ENCODE measurements around the gene PKD2.

The PKD2 gene

DNA sequence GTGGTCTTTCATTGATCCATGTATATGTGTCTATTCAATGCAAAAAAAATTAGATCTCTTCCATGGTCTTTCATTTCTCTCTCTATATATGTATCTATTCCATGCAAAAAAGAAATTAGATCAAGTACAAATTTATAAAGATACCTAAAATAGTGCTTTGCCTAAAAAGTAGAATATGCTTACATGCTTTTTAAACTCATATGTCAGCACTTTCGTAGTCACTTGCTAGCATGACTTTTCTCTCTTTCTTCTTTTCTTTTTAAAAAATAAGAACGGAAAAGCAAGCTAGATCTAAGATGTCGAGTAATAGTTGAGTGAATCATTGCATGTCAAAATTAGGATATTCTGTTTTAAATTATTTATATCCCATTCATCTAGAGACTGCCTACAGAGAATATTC is 50.9 kb downstream of the PKD2 start:
- TF ChIP-seq CTCF (IDR thresholded peaks at IDR 0.05; ENCODE audit: insufficient read depth, low read depth, low read length, missing control alignments) = no peak
- DNase-seq (ENCODE audit: low read depth) = no peak

GRCh38 chr4:88059766-88060165 is 52.3 kb downstream of the PKD2 start:
- TF ChIP-seq CTCF (IDR thresholded peaks at IDR 0.05; ENCODE audit: insufficient read depth, low read depth, low read length, missing control alignments) = no peak
- H3K4me3 ChIP-seq (ENCODE audit: low read depth, low read length) = no peak overlapping the region
- no peak for DNase-seq (ENCODE audit: low read depth)

More for the DNA sequence above, 50.9 kb downstream of the PKD2 start:
- H3K4me3 ChIP-seq (ENCODE audit: low read depth, low read length) = no peak overlapping the region

- no peak for TF ChIP-seq CTCF (IDR thresholded peaks at IDR 0.05; ENCODE audit: insufficient read depth, low read depth, low read length, missing control alignments)
- no peak overlapping the region for H3K4me3 ChIP-seq (ENCODE audit: low read depth, low read length)
- DNase-seq (ENCODE audit: low read depth) = no peak
Observed at GRCh38 chr4:88060431-88060830, 53.0 kb downstream of the PKD2 start.

DNA sequence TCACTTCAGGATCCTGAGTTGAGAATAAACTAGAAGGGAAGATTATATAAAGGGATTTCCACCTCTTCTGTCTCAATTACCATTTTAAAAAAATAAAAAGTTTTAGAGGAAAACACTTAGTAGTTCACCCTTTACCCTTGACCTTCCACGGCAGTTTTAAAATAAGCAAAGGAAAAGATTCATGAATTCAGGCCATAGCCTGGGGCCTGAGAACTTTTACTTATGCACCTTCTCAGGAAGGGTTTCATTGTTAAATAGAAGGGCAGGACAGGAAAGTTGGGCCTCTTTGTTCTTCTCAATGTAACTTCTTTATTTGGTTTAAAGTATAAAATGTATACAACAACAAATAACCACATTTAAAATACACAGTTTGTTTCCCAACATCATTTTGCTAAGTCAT is 54.9 kb downstream of the PKD2 start:
- no peak for TF ChIP-seq CTCF (IDR thresholded peaks at IDR 0.05; ENCODE audit: insufficient read depth, low read depth, low read length, missing control alignments)
- DNase-seq (ENCODE audit: low read depth) = no peak
- no peak overlapping the region for H3K4me3 ChIP-seq (ENCODE audit: low read depth, low read length)

DNA sequence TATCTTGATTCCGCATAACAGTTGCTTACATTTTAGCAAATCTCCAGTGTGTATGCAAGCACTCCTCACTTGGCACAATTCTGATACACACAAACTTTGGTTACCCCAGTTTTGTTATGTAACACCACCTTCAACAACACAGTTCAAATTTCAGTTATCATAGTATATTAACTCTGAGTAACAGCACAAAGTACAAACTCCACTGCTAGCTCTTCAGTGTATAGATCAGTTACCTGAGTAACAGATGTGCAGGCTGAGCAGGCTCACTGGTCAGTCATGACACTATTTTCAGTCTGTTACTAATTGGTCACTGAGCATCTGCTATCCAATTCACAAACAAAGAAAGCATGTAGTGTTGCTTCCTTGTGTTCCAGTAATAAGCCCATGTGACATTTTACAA is 55.4 kb downstream of the PKD2 start:
- no peak for TF ChIP-seq CTCF (IDR thresholded peaks at IDR 0.05; ENCODE audit: insufficient read depth, low read depth, low read length, missing control alignments)
- DNase-seq (ENCODE audit: low read depth) = no peak
- no peak overlapping the region for H3K4me3 ChIP-seq (ENCODE audit: low read depth, low read length)

- no peak for TF ChIP-seq CTCF (IDR thresholded peaks at IDR 0.05; ENCODE audit: insufficient read depth, low read depth, low read length, missing control alignments)
- no peak overlapping the region for H3K4me3 ChIP-seq (ENCODE audit: low read depth, low read length)
- DNase-seq (ENCODE audit: low read depth) = no peak
Observed at GRCh38 chr4:88063634-88064296, 56.3 kb downstream of the PKD2 start.

- no peak overlapping the region for H3K4me3 ChIP-seq (ENCODE audit: low read depth, low read length)
- TF ChIP-seq CTCF (IDR thresholded peaks at IDR 0.05; ENCODE audit: insufficient read depth, low read depth, low read length, missing control alignments) = no peak
- no peak for DNase-seq (ENCODE audit: low read depth)
Observed at GRCh38 chr4:88064410-88064809, 57.0 kb downstream of the PKD2 start.

Measured in GM12865 (cell line).